GM12801 (cell line): ENCODE data around the gene CITED4.

Source experiments
- CTCF ChIP-seq: IDR thresholded peaks from one replicate; pipeline ENCODE4 v1.5.1; 2011; ENCODE audit warnings: control low read depth; ENCODE audit not compliant: insufficient read length; ENCODE audit errors: extremely low read depth

Gene CITED4

GRCh38 chr1:40842691-40843090, 19.5 kb downstream of the CITED4 start:
- TF ChIP-seq CTCF, result no peak

GRCh38 chr1:40842207-40842606, 20.0 kb downstream of the CITED4 start:
- no peak for TF ChIP-seq CTCF

GRCh38 chr1:40841602-40842001, 20.6 kb downstream of the CITED4 start:
- no peak for TF ChIP-seq CTCF

GRCh38 chr1:40840526-40841323, 21.4 kb downstream of the CITED4 start:
- no peak for TF ChIP-seq CTCF

- no peak for TF ChIP-seq CTCF
These were observed 22.2 kb downstream of the CITED4 start for GRCh38 chr1:40839943-40840335.

- no peak for TF ChIP-seq CTCF
These were observed 22.9 kb downstream of the CITED4 start for GRCh38 chr1:40838980-40839942.
